Activated B cell treated with CpG ODN at 0.5 μM for 24 hours (primary cell): ENCODE measurements around the gene GRM7. TPM values are rescaled to one million over a fixed set of nuclear protein-coding genes. Genes with fewer than 3 reads are reported as not detected.

Experiments
- ATAC-seq: fragments of 200-7000 bp; cut with Tn5 transposase; one replicate; pipeline ENCODE4 v1.10.0; 2021; ENCODE audit warnings: low read depth, mild to moderate bottlenecking, moderate library complexity
- CTCF ChIA-PET: fragments of 350-600 bp; sonication (Branson Sonifier 250); formaldehyde crosslinking; loops from one replicate; lab custom pipeline; 2021; ENCODE audit warnings: antibody characterized with exemption; lab: Charles Lee
- POLR2A ChIA-PET: fragments of 350-600 bp; sonication (Branson Sonifier 250); formaldehyde crosslinking; loops from one replicate; lab custom pipeline; 2021; ENCODE audit warnings: antibody characterized with exemption; lab: Charles Lee
- DNase-seq: peaks from one replicate; pipeline ENCODE4 v3.0.0; 2022
- H3K27ac Mint-ChIP-seq: one replicate; pipeline ENCODE4 v1.8.0; 2020; ENCODE audit warnings: mixed read lengths
- H3K27me3 Mint-ChIP-seq: one replicate; pipeline ENCODE4 v1.8.0; 2021; ENCODE audit warnings: mixed read lengths
- H3K36me3 Mint-ChIP-seq: one replicate; pipeline ENCODE4 v1.8.0; 2021; ENCODE audit warnings: low read depth, mixed read lengths
- H3K4me1 Mint-ChIP-seq: one replicate; pipeline ENCODE4 v1.8.0; 2021; ENCODE audit warnings: mixed read lengths
- H3K4me3 Mint-ChIP-seq: one replicate; pipeline ENCODE4 v1.8.0; 2020; ENCODE audit warnings: mild to moderate bottlenecking, mixed read lengths
- H3K9me3 Mint-ChIP-seq: one replicate; pipeline ENCODE4 v1.8.0; 2020; ENCODE audit warnings: mixed read lengths
- intact Hi-C: fragments of 100-400 bp; cut with micrococcal nuclease; formaldehyde crosslinking; loops from one replicate; pipeline ENCODE4 v1.15.1; 2024
- total RNA-seq: library from RNA; stranded (reverse); gene quantifications from 2 replicates; pipeline ENCODE4 v1.2.3, GENCODE V29; 2022
- TF ChIP-seq, protein P1 (sequence below): fragments of 200-600 bp; IDR thresholded peaks from one replicate; pipeline ENCODE4 v1.8.0; 2022; ENCODE audit warnings: antibody characterized with exemption, mild to moderate bottlenecking

Gene GRM7
- total RNA-seq, 1 donor from 2014 or later = not detected

DNA sequence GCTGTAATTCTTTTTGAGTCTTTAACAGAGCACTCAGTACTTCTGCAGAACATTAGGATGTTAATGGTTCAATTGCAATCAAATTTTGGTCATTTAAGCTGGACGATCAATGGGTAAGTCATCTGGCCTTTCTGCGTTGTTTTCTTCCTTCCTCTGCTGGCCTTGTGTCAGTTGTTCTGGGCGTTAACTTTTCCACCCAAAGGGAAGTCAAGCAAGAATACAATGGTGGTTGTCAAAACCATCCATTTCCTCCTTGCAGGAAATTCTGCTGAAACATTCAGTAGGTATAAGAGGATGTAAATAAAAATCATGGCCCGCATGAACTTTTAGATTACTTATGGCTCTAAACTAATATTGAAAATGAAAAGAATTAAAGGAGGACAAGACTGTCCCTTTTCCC is 584.0 kb downstream of the GRM7 start:
- intact Hi-C loops = no loop called here
- POLR2A ChIA-PET = no interaction called here
- Mint-ChIP-seq H3K27me3 (no peaks in the 10 kb centered on the region), H3K4me3 (no peak overlapping the region), H3K4me1 (no peaks in the 10 kb centered on the region), H3K27ac (no peak overlapping the region), H3K9me3 (peaks cover 6% of the 10 kb centered on the region), H3K36me3 (no peaks in the 10 kb centered on the region)
- TF ChIP-seq, protein P1, sequence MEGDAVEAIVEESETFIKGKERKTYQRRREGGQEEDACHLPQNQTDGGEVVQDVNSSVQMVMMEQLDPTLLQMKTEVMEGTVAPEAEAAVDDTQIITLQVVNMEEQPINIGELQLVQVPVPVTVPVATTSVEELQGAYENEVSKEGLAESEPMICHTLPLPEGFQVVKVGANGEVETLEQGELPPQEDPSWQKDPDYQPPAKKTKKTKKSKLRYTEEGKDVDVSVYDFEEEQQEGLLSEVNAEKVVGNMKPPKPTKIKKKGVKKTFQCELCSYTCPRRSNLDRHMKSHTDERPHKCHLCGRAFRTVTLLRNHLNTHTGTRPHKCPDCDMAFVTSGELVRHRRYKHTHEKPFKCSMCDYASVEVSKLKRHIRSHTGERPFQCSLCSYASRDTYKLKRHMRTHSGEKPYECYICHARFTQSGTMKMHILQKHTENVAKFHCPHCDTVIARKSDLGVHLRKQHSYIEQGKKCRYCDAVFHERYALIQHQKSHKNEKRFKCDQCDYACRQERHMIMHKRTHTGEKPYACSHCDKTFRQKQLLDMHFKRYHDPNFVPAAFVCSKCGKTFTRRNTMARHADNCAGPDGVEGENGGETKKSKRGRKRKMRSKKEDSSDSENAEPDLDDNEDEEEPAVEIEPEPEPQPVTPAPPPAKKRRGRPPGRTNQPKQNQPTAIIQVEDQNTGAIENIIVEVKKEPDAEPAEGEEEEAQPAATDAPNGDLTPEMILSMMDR = no peak
- DNase-seq = no peak
- CTCF ChIA-PET = no interaction called here
- no peak for ATAC-seq

DNA sequence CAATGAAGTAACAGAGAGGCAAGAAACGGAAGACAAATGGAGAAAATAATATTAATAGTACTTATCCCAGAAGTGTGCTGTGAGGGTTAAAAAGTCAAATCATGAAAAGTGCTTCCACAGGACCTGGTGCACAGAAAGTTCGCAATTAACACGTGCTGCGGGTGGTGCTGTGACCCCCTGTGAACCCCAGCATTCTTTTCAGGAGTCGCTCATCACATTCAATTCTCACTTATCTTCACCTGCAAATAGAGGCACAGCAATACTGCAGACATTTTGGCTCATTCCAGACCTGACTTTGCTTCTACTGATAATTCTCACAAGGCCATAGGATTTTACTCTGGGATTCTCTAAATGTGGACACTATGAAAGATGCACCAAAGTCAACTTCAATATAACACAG is 584.4 kb downstream of the GRM7 start:
- POLR2A ChIA-PET = no interaction called here
- intact Hi-C loops = no loop called here
- Mint-ChIP-seq H3K9me3 (peaks cover 6% of the 10 kb centered on the region), H3K4me3 (no peak overlapping the region), H3K27ac (no peak overlapping the region), H3K4me1 (no peaks in the 10 kb centered on the region), H3K27me3 (no peaks in the 10 kb centered on the region), H3K36me3 (no peaks in the 10 kb centered on the region)
- CTCF ChIA-PET = no interaction called here
- DNase-seq = no peak
- TF ChIP-seq, protein P1 = no peak
- ATAC-seq = no peak

DNA sequence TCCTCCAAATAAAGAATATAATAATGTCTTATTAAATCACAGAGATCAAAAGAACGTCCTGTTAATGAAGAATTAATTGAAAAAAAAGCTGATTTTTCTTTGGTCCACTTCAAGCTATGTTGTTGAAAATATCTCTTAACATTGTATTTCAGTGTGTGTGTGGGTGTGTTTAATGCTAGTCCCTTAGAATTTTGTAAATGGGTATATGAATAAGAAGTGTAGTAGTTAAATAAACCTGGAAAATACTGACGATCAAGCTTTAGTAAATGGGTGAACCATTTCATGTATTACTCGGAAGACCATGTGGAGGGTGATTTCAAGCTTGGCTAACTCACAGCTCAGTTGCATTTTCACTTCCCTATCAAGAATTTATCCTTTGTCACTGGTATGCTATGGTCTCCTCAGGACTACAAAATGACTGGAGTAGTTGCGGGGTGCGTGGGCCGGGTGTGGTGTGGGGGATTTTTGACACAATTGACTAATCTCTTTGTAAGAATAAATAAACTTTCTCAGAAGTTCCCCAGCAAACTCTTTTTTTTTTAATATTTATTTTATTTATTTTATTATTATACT is 586.4 kb downstream of the GRM7 start:
- DNase-seq (no peak), ATAC-seq (no peak)
- Mint-ChIP-seq H3K27me3 (no peaks in the 10 kb centered on the region), H3K9me3 (peaks cover 6% of the 10 kb centered on the region), H3K27ac (no peak overlapping the region), H3K36me3 (no peaks in the 10 kb centered on the region), H3K4me1 (no peaks in the 10 kb centered on the region), H3K4me3 (no peak overlapping the region)
- intact Hi-C loops = no loop called here
- ChIA-PET POLR2A (no interaction called here), CTCF (no interaction called here)
- TF ChIP-seq, protein P1 = no peak

DNA sequence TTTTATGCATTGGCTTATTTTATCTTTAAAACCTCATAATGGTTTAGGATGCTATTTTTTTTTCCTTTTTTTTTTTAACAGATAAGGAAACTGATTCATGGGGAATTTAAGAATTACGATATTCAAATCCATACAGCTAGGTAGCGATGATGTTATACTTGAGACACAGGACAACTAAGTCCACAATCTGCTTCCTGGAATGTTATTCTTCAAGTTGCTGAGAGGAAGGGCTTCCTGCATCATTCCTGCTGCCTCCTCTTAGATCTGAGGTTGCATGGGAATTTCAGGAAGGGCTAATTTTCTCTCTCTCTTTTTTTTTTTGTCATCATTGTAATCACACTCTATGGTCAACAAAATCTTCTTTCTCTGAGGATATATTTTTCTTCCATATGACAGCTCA is 595.5 kb downstream of the GRM7 start:
- no peaks in the 10 kb centered on the region for H3K4me1 Mint-ChIP-seq
- H3K27me3 Mint-ChIP-seq = no peaks in the 10 kb centered on the region
- H3K36me3 Mint-ChIP-seq = no peaks in the 10 kb centered on the region
- no peak overlapping the region for H3K27ac Mint-ChIP-seq
- ATAC-seq (no peak), DNase-seq (no peak)
- CTCF ChIA-PET = no interaction called here
- POLR2A ChIA-PET = no interaction called here
- no peaks in the 10 kb centered on the region for H3K9me3 Mint-ChIP-seq
- TF ChIP-seq, protein P1 = no peak
- H3K4me3 Mint-ChIP-seq = no peak overlapping the region
- intact Hi-C loops = no loop called here

DNA sequence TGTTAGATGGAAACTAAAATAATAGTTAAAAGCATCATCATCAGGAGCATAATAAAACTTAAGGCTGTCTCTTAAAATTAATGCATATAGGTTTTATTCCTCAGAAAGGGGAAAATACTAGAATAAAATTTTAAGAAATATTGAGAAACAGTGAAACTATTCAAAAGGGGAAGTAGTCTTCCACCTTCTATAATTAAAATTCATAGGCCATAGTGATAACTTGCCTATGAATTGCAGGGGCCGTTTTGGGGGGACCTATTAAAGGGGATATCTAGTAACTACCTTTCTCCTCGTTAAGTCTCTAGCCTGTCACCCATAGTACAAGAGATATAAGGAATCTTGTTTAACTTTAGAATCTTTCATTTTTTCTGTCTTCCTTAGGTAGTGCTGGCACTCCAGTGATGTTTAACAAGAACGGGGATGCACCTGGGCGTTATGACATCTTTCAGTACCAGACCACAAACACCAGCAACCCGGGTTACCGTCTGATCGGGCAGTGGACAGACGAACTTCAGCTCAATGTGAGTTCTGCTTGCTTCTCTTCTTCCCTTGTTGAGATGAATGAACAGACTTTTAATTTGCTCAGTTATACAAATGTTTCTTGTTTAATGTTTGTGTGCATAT is 600.4 kb downstream of the GRM7 start:
- ChIA-PET POLR2A (no interaction called here), CTCF (no interaction called here)
- TF ChIP-seq, protein P1 = no peak
- DNase-seq (no peak), ATAC-seq (no peak)
- Mint-ChIP-seq H3K9me3 (peaks cover 8% of the 10 kb centered on the region), H3K4me1 (no peaks in the 10 kb centered on the region), H3K36me3 (no peaks in the 10 kb centered on the region), H3K4me3 (no peak overlapping the region), H3K27ac (no peak overlapping the region), H3K27me3 (no peaks in the 10 kb centered on the region)
- intact Hi-C loops = no loop called here
